ENCODE results near the gene TUB. TPM values are rescaled to one million over a fixed set of nuclear protein-coding genes. Genes with fewer than 3 reads are reported as not detected.

TUB gene
- total RNA-seq, 1 donor from 2014 or later: 14.9 TPM

- H3K4me1 Mint-ChIP-seq (ENCODE audit: low read depth): no peaks in the 10 kb centered on the region
- peaks cover 29% of the 10 kb centered on the region for H3K27me3 Mint-ChIP-seq
- no peaks in the 10 kb centered on the region for H3K9me3 Mint-ChIP-seq (ENCODE audit: low read depth)
- no peaks in the 10 kb centered on the region for H3K36me3 Mint-ChIP-seq (ENCODE audit: insufficient read depth)
- no peak for DNase-seq (ENCODE audit: low spot score, unreplicated experiment)
- H3K4me3 Mint-ChIP-seq (ENCODE audit: low read depth): no peak overlapping the region
- TF ChIP-seq CTCF (IDR thresholded peaks at IDR 0.05; ENCODE audit: unreplicated experiment): no peak
- H3K27ac Mint-ChIP-seq: no peak overlapping the region
Measured at GRCh38 chr11:8062781-8063257, 18.2 kb upstream of the TUB start.

GRCh38 chr11:8063324-8063723, 17.7 kb upstream of the TUB start:
- H3K36me3 Mint-ChIP-seq (ENCODE audit: insufficient read depth): no peaks in the 10 kb centered on the region
- TF ChIP-seq CTCF (IDR thresholded peaks at IDR 0.05; ENCODE audit: unreplicated experiment): no peak
- H3K4me3 Mint-ChIP-seq (ENCODE audit: low read depth): no peak overlapping the region
- H3K4me1 Mint-ChIP-seq (ENCODE audit: low read depth): no peaks in the 10 kb centered on the region
- peaks cover 32% of the 10 kb centered on the region for H3K27me3 Mint-ChIP-seq
- no peak for DNase-seq (ENCODE audit: low spot score, unreplicated experiment)
- H3K9me3 Mint-ChIP-seq (ENCODE audit: low read depth): no peaks in the 10 kb centered on the region
- no peak overlapping the region for H3K27ac Mint-ChIP-seq

- Mint-ChIP-seq H3K4me3 (ENCODE audit: low read depth) (no peak overlapping the region), H3K36me3 (ENCODE audit: insufficient read depth) (no peaks in the 10 kb centered on the region), H3K27me3 (peaks cover 25% of the 10 kb centered on the region), H3K27ac (no peak overlapping the region), H3K9me3 (ENCODE audit: low read depth) (no peaks in the 10 kb centered on the region), H3K4me1 (ENCODE audit: low read depth) (no peaks in the 10 kb centered on the region)
- DNase-seq (ENCODE audit: low spot score, unreplicated experiment): no peak
- TF ChIP-seq CTCF (IDR thresholded peaks at IDR 0.05; ENCODE audit: unreplicated experiment): no peak
Measured at GRCh38 chr11:8065031-8065430, 16.0 kb upstream of the TUB start.

- Mint-ChIP-seq H3K27me3 (peaks cover 29% of the 10 kb centered on the region), H3K27ac (no peak overlapping the region), H3K36me3 (ENCODE audit: insufficient read depth) (no peaks in the 10 kb centered on the region), H3K4me1 (ENCODE audit: low read depth) (no peaks in the 10 kb centered on the region), H3K9me3 (ENCODE audit: low read depth) (no peaks in the 10 kb centered on the region), H3K4me3 (ENCODE audit: low read depth) (no peak overlapping the region)
- TF ChIP-seq CTCF (IDR thresholded peaks at IDR 0.05; ENCODE audit: unreplicated experiment): no peak
- DNase-seq (ENCODE audit: low spot score, unreplicated experiment): no peak
Measured at GRCh38 chr11:8066036-8066910, 14.7 kb upstream of the TUB start.

- Mint-ChIP-seq H3K4me1 (ENCODE audit: low read depth) (no peaks in the 10 kb centered on the region), H3K9me3 (ENCODE audit: low read depth) (no peaks in the 10 kb centered on the region), H3K27me3 (peaks cover 35% of the 10 kb centered on the region), H3K27ac (no peak overlapping the region), H3K36me3 (ENCODE audit: insufficient read depth) (no peaks in the 10 kb centered on the region), H3K4me3 (ENCODE audit: low read depth) (no peak overlapping the region)
- no peak for TF ChIP-seq CTCF (IDR thresholded peaks at IDR 0.05; ENCODE audit: unreplicated experiment)
- no peak for DNase-seq (ENCODE audit: low spot score, unreplicated experiment)
Measured at GRCh38 chr11:8066911-8067455, 14.0 kb upstream of the TUB start.

Measured in progenitor cell of endocrine pancreas (in vitro differentiated cells).